Measurements from ENCODE around the gene SLC9A9.

DNA sequence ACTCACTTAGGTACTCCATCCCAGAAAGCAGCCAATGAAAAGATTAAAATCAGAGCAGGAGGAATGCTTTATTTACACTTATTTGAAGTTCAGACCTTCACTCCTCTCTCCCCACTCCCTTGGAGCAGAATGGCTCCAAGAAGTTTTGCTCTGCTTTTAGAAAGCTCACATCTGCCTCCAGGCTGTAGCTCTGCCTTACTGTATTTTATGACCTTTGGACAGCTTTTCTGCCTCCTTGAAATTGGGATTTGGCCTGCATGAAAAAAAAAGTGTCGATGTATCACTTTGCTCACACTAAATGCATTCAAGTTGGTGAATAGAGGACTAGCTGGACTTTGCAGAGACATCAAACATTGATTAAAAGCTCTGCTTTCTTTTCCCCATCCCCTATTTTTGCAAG lies 95.3 kb downstream of the SLC9A9 start:
- TF ChIP-seq CTCF (IDR thresholded peaks at IDR 0.05) (no peak), POLR2A (IDR thresholded peaks at IDR 0.05) (no peak)
